Mucosa of descending colon (tissue), 3 donors: ENCODE results near the gene CTSC. TPM values are rescaled to one million over a fixed set of nuclear protein-coding genes. Genes with fewer than 3 reads are reported as not detected.

ENCODE experiments used
- ATAC-seq: fragments of 200-7000 bp; cut with Tn5 transposase; one replicate; pipeline ENCODE4 v1.9.1; 2020; ENCODE audit warnings: mild to moderate bottlenecking, moderate library complexity
- DNase-seq, 3 donors: peaks; one replicate each; pipeline ENCODE4 v3.0.0-alpha.2; 2020
- H3K36me3 ChIP-seq: fragments of 200-600 bp; one replicate; pipeline ENCODE4 v1.8.0; 2021; ENCODE audit warnings: low read depth, mild to moderate bottlenecking
- H3K4me1 ChIP-seq: fragments of 200-600 bp; one replicate; pipeline ENCODE4 v1.8.0; 2021; ENCODE audit warnings: low read depth, mild to moderate bottlenecking
- H3K4me3 ChIP-seq: fragments of 200-600 bp; one replicate; pipeline ENCODE4 v1.8.0; 2021; ENCODE audit warnings: mild to moderate bottlenecking
- H3K9me3 ChIP-seq: fragments of 200-600 bp; one replicate; pipeline ENCODE4 v1.8.0; 2021; ENCODE audit warnings: mild to moderate bottlenecking
- intact Hi-C, 2 donors: fragments of 100-400 bp; cut with DNase I in 1 of 2; cut with micrococcal nuclease in 1 of 2; formaldehyde crosslinking; loops; one replicate each; pipeline versions ENCODE4 v1.11.0 to v1.11.1; 2022; cut with DNase I, micrococcal nuclease
- long read RNA-seq, 2 donors: library from polyadenylated mRNA; unstranded; transcript quantifications; one replicate each; pipeline ENCODE4 v2.0.0, GENCODE V29; 2019 to 2021
- total RNA-seq, 3 donors: library from RNA; stranded (reverse); fragmentation: NEBNext Ultra II Directional in 2 of 3; extraction: Animal tissue kit (Norgen Biotek cat#: 25700) in 2 of 3; gene quantifications; one replicate each; pipeline versions ENCODE4 v1.2.1 to v1.2.4, GENCODE V29; 2021 to 2023
- TF ChIP-seq, protein P1 (sequence below): fragments of 200-600 bp; IDR thresholded peaks from one replicate; pipeline ENCODE4 v1.8.0; 2022; ENCODE audit warnings: antibody characterized with exemption, mild to moderate bottlenecking
- donor health status: DM: no; HTN: no; CAD: no; lungs with moderate emphysema.
- donor health status: DM: no; HTN: no; CAD: no.
- donor health status: DM: no; HTN: yes; CAD: no.

Gene CTSC
- 100 to 1,000 TPM in 1 of 3 donors, 10 to 100 TPM in 2; 74.7 to 131 (median 82.3) TPM for total RNA-seq
- long read RNA-seq, donor 1, full-length matches to known transcripts = 24 of 25 reads
- long read RNA-seq, donor 1, partial matches to known transcripts = 1 of 25 reads
- long read RNA-seq, donor 1, other reads (novel, unspliced or antisense) = 0 of 25 reads
- long read RNA-seq, donor 2, full-length matches to known transcripts = 36 of 40 reads
- long read RNA-seq, donor 2, partial matches to known transcripts = 2 of 40 reads
- long read RNA-seq, donor 2, other reads (novel, unspliced or antisense) = 2 of 40 reads

DNA sequence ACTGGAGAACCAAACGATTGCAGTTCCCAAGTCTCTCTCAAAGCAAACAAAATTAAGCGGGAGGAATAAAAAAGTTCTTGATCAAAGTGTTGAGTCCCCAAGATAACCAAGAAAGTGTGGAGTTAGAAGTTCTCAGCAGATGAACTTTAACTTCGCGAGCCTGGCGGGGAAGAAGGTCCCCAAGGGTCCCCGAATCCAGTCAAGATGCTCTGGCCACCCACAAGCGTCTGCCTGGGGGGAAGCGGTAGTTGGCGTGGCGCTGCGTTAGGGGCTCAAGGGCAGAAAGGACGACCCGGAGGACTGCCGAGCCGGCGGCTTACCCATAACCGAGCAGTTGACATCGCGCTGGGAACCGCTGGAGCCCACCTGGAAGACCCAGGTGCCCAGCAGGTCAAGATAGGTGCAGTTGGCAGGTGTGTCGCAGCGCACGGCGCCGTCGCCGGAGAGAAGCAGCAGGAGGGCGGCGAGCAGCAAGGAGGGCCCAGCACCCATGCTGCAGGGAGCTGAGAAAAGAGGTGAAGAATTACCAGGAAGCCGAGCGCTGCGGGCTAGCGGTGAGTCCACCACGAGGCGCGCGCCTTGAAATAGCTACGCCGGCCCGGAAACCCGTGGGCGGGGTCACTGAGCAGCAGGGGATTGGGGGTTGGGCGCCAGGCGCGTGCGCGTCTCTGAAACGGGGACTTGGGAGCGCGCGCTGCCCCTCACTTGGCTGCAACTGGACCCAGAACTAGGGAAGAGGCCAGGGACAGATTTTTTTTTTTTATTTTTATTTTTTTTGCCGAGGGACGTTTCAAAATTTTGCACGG, at the start of gene CTSC:
TSS of gene CTSC (minus strand) at position 556 of the 806 bp plus-strand sequence. CDS start at position 492, 64 bp downstream.
- TF ChIP-seq, protein P1, sequence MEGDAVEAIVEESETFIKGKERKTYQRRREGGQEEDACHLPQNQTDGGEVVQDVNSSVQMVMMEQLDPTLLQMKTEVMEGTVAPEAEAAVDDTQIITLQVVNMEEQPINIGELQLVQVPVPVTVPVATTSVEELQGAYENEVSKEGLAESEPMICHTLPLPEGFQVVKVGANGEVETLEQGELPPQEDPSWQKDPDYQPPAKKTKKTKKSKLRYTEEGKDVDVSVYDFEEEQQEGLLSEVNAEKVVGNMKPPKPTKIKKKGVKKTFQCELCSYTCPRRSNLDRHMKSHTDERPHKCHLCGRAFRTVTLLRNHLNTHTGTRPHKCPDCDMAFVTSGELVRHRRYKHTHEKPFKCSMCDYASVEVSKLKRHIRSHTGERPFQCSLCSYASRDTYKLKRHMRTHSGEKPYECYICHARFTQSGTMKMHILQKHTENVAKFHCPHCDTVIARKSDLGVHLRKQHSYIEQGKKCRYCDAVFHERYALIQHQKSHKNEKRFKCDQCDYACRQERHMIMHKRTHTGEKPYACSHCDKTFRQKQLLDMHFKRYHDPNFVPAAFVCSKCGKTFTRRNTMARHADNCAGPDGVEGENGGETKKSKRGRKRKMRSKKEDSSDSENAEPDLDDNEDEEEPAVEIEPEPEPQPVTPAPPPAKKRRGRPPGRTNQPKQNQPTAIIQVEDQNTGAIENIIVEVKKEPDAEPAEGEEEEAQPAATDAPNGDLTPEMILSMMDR = no peak
- intact Hi-C loops = no loop called here
- DNase-seq = peak; percentile 97 to 98 (median 97)
- ATAC-seq = peak; percentile 98
- H3K4me1 ChIP-seq = no peaks in the 10 kb centered on the region
- H3K4me3 ChIP-seq = peak within 1 kb of the TSS; percentile 53
- H3K36me3 ChIP-seq = no peaks in the 10 kb centered on the region
- H3K9me3 ChIP-seq = no peaks in the 10 kb centered on the region

DNA sequence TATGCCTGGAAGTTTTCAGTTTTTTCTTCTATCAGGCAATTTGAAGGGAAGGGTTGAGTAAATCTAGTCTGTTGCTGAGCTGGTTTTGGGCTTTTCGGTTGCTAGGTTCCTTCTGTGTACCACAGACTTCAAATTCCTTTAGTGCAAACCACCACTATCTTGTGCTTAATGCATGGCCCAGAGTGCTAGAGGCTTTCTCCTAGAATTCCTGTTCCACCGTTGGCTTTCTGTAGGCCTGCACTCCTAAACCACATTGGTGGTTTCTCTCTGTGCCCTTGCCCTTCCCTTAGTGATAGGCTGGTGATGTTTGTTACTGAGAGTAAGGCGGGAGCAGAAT, 47.1 kb upstream of the CTSC start:
- intact Hi-C loops = no loop called here
- TF ChIP-seq, protein P1 = no peak
- no peak overlapping the region for H3K4me3 ChIP-seq
- no peaks in the 10 kb centered on the region for H3K36me3 ChIP-seq
- H3K9me3 ChIP-seq = no peaks in the 10 kb centered on the region
- DNase-seq (no peak), ATAC-seq (no peak)
- no peaks in the 10 kb centered on the region for H3K4me1 ChIP-seq

DNA sequence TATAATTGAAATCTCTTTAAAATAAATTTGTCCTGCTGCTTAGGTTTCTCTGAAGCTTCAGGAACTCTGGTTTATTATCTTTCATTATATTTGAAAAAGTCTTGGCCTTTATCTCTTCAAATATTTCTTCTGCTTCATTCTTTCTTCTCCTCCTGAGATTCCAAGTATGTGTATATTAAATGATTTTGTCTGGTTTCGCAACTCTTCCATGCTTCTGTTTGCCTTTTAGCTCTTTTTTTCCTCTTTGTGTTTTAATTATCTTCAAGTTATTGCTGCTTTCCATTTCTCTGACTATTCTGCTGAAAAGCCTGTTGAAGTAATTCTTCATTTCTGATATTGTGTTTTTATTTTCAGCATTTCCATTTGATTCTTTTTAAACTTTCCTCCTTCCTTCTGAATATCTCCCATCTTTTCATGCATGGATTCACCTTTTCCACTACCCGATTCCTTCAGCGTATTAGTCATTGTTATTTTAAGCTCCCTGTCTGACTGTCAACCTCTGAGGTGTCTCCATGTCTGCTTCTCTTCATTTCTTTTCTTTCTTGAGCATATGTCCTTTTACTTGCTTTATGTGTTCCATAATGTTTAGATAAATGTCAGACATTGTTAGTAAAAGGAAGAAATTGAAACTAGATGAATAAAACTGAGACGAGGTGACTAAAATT, 46.6 kb upstream of the CTSC start:
- H3K9me3 ChIP-seq = no peaks in the 10 kb centered on the region
- no peak for DNase-seq
- intact Hi-C loops = no loop called here

DNA sequence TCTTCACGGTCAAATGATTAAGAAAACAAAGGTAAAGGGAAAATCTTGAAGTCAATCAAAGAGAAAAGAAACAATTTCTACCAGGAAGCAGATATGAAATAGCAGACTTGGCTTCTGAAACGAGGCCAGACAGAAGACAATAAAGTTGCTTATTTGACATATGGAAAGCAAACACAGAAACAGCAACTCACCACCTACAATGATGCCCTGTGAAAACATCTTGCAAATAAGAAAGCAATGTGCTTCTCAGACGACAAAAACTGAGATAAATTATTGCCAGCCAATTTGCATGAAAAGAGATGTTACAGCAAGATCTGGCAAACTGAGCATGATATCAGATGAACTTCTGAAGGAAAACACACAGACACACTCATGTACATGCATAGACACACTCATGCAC, 45.9 kb upstream of the CTSC start:
- no peaks in the 10 kb centered on the region for H3K4me1 ChIP-seq
- no peaks in the 10 kb centered on the region for H3K9me3 ChIP-seq
- DNase-seq (no peak), ATAC-seq (no peak)
- H3K36me3 ChIP-seq = no peaks in the 10 kb centered on the region
- TF ChIP-seq, protein P1 = no peak
- H3K4me3 ChIP-seq = no peak overlapping the region
- intact Hi-C loops = no loop called here

More for the DNA sequence above, 46.6 kb upstream of the CTSC start:
- Histone ChIP-seq H3K4me3 (no peak overlapping the region), H3K4me1 (no peaks in the 10 kb centered on the region), H3K36me3 (no peaks in the 10 kb centered on the region)
- ATAC-seq = no peak
- TF ChIP-seq, protein P1 = no peak

DNA sequence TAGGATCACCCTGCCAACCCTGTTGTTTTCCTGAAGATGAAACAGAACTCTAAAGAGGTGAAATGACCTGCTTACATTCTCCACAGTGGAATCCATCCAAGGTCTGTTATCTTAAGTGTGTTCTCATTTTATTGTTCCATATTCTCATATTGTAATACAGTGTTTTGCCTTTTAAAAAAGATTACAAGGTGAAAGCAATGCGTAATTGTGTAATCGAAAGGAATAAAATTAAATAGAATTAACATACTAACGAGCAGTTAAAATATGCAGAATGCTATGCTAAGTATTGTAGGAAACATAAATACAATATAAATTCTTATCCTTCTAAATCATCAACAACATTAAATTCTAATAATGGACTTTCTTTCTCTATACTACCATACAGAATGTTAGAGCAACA, 41.6 kb upstream of the CTSC start:
- no peaks in the 10 kb centered on the region for H3K36me3 ChIP-seq
- no peaks in the 10 kb centered on the region for H3K4me1 ChIP-seq
- TF ChIP-seq, protein P1 = no peak
- no peaks in the 10 kb centered on the region for H3K9me3 ChIP-seq
- no peak overlapping the region for H3K4me3 ChIP-seq
- no peak for DNase-seq
- intact Hi-C loops = no loop called here
- no peak for ATAC-seq
